Omental fat pad (tissue), 4 donors: ENCODE measurements around the gene INHA. TPM values are rescaled to one million over a fixed set of nuclear protein-coding genes. Genes with fewer than 3 reads are reported as not detected.

Experiments
- ATAC-seq: fragments of 150-250 bp; one replicate; pipeline ENCODE4 v1.9.1; 2016; ENCODE audit warnings: mild to moderate bottlenecking, moderate library complexity; ENCODE audit not compliant: low FRiP score
- DNase-seq: peaks from one replicate; pipeline ENCODE4 v3.0.0-alpha.2; 2019; ENCODE audit warnings: low spot score
- CTCF ChIP-seq, 3 donors: fragments of 450-650 bp; IDR thresholded peaks; one replicate each; pipeline ENCODE4 v1.5.1; 2016 to 2017; ENCODE audit warnings: antibody characterized with exemption in 3 of 3, mild to moderate bottlenecking in 3 of 3, moderate library complexity in 2 of 3
- total RNA-seq, 4 donors: library from RNA; depleted of rRNA; stranded (reverse); fragments of >200 nt; gene quantifications; one replicate each; pipeline ENCODE4 v1.1.0, GENCODE V29; 2016

The INHA gene
- total RNA-seq, 4 donors from 2014 or later = 0.88 to 1.1 TPM; not detected in 2

- ATAC-seq (no peak), DNase-seq (no peak)
- TF ChIP-seq CTCF (IDR thresholded peaks at IDR 0.05) = no peak
Observed at GRCh38 chr2:219575566-219576504, 3.7 kb downstream of the INHA start.

GRCh38 chr2:219576505-219577388, 4.6 kb downstream of the INHA start:
- DNase-seq (no peak), ATAC-seq (no peak)
- no peak for TF ChIP-seq CTCF (IDR thresholded peaks at IDR 0.05)

- no peak for DNase-seq
- TF ChIP-seq CTCF (IDR thresholded peaks at IDR 0.05) = no peak
Observed at GRCh38 chr2:219578811-219579613, 6.9 kb downstream of the INHA start.

GRCh38 chr2:219581346-219581745, 9.2 kb downstream of the INHA start:
- ATAC-seq (no peak), DNase-seq (no peak)
- TF ChIP-seq CTCF (IDR thresholded peaks at IDR 0.05) = no peak

More at GRCh38 chr2:219578811-219579613, 6.9 kb downstream of the INHA start:
- peak; percentile 54 for ATAC-seq

GRCh38 chr2:219591091-219591490, 19.0 kb downstream of the INHA start:
- no peak for DNase-seq
- ATAC-seq = no peak
- TF ChIP-seq CTCF (IDR thresholded peaks at IDR 0.05) = no peak

GRCh38 chr2:219592736-219593135, 20.6 kb downstream of the INHA start:
- no peak for DNase-seq
- no peak for TF ChIP-seq CTCF (IDR thresholded peaks at IDR 0.05)
- ATAC-seq = no peak
